GM21515 (cell line): Measurements from ENCODE around the gene GALNT4.

Experiments
- ATAC-seq: cut with Tn5 transposase; IDR thresholded peaks from one replicate; pipeline ENCODE4 v1.9.1; 2021; ENCODE audit not compliant: unreplicated experiment

Gene GALNT4

DNA sequence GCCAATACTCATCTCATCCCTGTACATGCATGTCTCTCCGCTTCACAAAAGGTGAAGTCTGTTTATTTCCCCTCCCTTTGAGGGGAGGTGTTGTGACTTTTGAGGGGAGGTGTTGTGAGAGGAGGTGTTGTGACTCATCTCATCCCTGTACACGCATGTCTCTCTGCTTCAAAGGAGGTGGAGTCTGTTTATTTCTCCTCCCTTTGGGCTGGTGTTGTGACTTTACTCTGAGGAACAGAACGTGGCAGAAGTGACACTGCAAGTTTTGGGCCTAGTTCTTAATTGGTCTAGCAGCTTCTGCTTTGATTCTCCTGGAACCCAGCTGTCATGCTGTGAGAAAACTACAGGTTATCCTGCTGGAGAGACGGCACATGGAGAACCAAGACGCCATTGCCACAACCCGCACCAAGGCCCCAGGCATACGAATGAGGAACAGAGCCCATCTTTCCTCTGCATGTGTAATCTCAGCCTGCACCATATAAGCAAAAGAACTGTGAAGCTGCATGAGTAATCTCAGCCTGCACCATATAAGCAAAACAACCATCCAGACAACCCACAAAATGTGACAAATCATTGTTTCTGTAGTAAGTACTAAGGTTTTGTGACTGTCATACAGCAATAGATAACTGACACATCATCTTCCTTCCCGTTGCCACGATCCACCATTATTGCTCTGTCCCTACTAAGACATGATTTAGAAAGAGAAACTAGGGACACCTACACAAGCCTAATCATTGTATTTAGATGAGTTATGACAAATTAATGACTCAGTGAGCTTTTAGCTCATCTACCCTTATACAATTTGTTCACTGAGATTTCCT lies 30.0 kb downstream of the GALNT4 start:
- peak; percentile 59 for ATAC-seq

DNA sequence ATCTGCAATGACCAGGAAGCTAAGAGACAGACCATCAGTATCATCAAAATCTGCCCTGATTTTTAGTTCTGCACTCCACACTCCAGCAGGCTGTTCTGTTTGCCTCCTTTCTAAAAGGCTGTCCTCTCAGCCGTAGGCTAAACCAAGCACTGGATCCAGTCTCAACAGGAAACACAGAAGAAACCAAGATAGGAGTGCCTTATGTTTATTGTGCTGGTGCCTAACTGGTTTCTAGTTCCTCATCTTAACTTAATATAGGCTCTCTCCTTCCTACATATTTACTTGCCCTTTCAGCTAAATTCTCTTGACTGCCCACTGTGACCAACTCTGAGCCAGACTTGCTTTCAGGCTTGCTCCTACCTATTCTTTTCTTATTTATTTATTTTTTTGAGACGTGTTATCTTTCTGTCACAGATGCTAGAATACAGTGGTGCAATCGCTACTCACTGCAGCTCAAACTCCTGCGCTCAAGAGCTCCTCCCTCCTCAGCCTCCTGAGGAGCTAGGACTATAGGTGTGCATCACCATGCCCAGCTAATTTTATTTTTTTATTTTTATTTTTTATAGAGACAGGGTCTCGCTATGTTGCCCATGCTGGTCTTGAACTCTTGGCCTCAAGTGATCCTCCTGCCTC lies 30.8 kb downstream of the GALNT4 start:
- no peak for ATAC-seq

DNA sequence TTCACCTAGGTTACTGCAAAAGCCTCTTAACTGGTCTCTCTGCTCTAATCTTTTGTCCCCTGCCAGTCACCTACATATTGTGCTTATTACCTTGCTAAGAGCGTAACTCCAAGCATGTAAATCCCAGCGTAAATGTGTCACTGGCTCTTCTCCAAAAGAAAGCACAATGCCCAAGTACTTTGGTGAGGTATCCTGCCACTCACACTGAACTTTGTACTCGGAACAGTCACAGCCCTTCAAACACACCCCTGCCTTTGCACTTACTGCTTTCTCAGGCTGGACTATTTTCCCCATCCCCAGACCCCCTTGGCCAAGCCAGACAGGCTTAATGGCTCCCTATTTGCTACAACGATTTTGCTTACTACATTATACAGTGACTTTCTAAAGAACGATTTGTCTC lies 31.7 kb downstream of the GALNT4 start:
- no peak for ATAC-seq

DNA sequence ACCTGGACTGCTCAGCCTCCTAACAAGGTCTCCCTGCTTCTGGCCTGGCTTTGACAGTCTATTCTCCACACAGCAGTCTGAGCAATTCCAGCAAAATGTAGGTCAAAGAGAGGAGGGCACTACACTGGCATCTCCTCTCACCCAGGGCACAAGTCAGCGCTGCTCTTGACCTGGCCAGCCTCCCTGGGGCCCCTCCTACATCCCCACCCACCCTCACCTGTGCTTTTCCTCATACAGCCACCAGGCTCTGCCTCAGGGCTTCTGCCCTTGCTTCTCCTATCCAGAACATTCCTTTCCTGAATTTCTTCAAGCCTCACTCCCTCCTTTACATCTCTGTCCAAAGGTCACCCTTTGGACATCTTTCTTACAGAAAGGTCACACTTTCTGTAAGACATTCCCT lies 33.7 kb downstream of the GALNT4 start:
- ATAC-seq, result no peak

DNA sequence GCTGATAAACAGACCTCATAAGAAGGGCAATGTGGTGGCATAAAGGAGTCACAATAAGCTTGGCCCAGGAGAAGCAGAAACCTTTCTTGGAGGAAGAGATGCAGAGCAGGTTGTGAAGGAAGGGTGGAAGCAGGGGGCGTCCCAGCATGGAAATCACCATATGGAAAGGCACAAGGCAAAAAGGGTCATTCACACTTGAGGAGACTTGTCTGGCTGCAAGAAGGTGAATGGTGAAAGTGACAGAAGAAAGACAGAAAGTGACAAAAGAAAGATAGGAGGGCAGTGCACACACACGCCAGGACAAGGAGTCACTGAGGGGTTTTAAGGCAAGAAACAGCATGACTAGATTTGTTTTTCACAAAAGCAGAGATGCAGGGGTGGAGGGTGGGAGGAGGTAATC lies 38.3 kb downstream of the GALNT4 start:
- ATAC-seq, result no peak

DNA sequence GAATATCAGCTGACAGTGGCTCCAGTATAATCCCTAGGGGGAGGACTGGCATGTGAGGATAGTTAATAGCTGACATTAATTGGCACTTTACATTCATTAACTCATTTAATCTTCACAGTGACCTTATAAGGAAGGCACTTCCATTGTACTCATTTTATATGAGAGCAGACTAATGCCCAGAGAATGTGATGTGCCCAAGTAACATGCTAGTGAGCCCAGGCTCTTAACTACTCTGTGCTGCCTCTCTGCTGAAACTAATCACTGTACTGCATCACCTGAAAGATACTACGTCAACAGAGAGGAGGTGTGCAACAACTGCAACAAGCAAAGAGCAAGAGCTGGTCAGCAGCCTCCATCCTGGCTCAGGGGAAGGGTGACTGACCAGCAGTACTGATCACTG lies 40.1 kb downstream of the GALNT4 start:
- ATAC-seq, result no peak

DNA sequence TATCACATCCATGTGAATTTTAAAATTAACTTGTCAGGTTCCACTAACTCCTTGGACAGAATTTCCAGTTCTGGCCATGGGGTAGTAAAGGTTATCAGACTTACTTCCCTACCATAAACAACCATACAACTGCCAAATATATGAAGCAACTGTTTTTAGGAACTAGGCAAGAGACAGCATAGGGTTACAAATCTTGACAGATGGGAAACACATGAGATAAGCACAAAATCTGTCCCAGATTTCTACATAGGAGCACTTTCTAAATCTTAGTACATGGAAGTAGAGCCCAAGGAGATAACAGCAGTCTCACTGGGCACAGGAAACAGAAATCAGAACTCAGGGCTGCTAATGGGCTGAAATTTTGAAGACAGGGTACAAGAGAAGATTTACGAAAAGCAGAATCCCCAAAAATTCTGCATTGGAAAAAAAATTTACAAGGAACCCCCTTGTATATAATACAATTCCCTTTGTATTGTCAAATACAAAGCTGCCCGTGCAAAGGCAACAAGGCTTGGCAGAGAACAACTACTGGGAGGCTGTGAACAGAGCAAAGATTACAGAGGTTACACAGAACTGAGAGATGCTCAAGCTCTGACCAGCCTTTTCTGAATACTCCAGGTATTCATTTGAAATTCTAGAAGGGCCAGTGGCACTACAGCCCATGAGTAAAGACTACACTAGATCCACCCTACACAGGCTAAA lies 43.2 kb downstream of the GALNT4 start:
- ATAC-seq, result no peak

DNA sequence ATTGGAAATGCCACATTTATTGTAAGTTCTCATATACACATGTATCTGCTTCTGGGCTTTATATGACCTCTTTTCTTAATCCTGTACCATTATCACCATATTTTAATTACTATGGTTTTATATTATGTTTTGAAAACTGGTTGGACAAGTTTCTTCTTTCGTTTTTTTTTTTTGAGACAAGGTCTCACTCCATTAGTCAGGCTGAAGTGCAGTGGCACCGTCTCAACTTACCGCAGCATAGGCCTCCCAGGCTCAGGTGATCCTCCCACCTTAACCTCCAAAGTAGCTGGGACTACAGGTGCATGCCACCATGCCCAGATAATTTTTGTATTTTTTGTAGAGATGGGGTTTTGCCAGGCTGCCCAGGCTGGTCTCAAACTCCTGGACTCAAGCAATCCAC lies 44.6 kb downstream of the GALNT4 start:
- no peak for ATAC-seq

DNA sequence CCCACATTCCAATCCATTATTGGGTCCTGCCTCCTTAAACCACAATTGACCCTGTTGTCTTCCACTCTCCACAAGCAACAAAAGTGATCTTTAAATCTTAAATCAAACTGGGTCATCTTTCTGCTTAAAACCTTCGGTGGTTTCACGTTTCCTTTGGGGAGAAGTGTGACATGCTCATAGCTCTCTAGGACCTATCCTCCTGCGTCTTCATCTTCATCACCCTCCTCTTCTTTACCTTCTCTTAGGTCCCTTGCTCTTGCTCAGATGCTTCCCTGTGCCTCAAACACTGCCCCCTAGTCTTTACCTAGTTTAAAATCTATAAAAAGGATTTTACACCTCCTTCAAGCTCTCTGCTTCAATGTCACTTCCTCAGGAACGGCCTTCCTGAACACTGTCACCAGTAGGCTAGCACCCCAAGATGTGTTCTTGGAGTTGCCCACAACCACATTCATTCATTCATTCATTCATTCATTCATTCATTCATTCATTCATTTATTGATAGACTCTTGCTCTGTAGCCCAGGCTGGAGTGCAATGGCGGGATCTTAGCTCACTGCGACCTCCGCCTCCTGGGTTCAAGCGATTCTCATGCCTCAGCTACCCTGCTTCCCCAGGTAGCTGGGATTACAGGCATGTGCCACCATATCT lies 46.8 kb downstream of the GALNT4 start:
- ATAC-seq, result no peak

DNA sequence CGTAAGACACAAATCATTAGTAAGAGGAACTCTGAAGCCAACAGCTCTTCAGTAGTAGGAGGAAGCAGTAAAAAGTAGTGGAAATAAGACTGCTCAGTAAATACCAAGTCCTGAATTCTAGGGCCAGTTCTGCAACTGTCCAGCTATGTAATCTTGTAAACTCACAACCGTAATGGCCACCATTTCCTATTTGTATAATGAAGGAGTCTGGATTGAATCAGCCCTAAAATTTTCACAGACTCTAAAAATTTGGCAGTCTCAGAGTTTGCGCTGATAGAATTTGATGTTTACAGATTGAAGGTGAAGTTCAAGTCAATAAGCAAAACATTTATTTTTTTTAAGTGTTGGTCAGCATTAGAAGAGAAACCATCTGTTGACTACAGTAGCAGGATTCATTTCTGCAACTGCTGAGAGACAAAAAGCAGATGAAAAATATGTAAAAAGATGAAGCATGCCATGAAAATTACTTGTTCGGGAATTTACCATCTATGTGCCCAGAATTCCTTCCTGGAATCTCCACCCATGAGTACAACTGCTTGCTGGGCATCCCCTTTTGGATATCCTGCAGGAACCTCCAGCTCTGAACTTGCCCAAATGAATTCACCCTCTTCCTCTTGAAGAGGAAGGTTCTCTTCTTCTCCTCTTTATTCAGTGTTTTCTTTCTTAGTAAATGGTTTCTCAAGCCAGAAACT lies 47.5 kb downstream of the GALNT4 start:
- ATAC-seq, result no peak

DNA sequence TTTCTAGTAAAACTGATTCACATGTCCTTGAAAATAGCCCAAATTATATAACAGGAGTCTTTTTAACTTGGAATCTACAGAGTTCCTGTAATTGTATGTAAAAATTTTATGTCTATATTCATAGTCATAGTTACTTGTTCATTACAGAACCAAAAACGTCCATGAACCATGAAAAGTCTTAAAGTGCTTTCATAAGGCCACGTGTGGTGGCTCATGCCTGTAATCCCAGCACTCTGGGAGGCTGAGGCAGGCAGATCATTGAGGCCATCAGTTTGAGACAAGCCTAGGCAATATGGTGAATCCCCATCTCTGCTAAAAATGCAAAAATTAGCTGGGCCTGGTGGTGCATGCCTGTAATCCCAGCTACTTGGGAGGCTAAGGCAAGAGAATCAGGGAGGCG lies 48.4 kb downstream of the GALNT4 start:
- no peak for ATAC-seq

DNA sequence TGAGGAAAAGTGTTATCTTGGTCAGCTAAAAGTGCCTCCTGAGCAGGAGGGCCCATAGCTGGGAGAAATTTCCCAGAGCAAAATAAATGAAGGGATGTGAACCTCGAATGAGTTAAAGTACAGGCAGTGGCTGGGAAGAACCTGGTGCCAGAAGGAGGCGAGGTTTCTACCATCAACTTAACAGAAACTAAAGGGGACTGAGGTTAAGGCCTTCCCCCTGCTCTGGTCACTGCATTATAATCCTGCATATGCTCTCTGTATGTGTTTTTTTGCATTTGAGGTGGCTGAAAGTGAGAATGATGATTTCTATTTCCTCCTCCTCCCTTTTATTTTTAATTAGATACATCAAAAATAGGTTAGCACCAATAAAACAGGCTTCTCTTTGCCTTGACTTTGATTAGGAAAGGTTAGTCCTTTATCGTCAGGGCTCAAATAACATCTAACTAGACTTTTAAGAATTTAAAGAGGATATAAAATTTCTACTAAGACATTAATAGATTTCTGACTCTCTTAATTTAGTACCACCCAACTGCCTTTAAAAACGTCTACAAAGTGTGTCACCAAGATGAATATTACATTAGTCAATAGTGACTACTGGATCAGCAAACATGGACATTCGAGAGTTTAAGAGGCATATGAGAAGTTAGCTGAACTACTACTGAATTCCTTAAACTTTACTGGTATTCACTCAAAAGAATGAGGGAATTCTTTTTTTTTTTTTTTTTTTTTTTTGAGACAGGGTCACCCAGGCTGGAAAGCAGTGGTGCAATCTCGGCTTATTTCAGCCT lies 49.2 kb downstream of the GALNT4 start:
- ATAC-seq, result peak; percentile 67

DNA sequence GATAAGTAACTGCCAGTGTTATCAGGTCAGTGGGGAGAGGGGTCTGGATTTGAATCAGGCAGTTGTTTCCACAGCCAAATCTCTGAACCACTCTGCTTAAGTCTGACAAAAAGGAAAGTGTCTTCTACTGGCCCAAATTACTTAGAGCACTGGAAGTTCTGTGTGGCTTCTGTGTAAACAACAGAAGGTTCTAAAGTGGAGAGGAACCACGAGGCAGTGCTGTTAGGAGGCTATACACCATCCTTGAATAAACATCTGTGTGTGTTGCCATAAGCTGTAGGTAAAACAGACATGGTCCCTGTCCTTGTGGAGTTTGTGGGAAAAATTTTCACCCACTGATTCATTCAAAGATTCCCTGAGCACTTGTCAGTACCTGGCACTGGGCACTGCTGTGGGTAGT lies 50.0 kb downstream of the GALNT4 start:
- no peak for ATAC-seq
